HEK293 (cell line): ENCODE data around the gene BORCS8.
"Not testable (repeated sequence)": the region's sequence is repeated elsewhere in the genome, so short reads cannot be mapped to it uniquely, and the experiment has no call there.

Source experiments
- CTCF ChIP-seq: fragments of 450-650 bp; formaldehyde crosslinking; IDR thresholded peaks from 2 replicates; pipeline ENCODE4 v1.5.1; 2016; ENCODE audit warnings: missing biosample characterization, missing genetic modification characterization
- ZFP3 ChIP-seq: fragments of 450-650 bp; formaldehyde crosslinking; IDR thresholded peaks from 2 replicates; pipeline ENCODE4 v1.5.1; 2016; ENCODE audit warnings: low read depth, missing biosample characterization, missing genetic modification characterization

GRCh38 chr19:19221000-19221399 is 29.0 kb upstream of the BORCS8 start:
- TF ChIP-seq CTCF, ZFP3 (tag by site-specific recombination): not testable (repeated sequence)
